Measurements from ENCODE around the gene RTP1.

RTP1 gene

DNA sequence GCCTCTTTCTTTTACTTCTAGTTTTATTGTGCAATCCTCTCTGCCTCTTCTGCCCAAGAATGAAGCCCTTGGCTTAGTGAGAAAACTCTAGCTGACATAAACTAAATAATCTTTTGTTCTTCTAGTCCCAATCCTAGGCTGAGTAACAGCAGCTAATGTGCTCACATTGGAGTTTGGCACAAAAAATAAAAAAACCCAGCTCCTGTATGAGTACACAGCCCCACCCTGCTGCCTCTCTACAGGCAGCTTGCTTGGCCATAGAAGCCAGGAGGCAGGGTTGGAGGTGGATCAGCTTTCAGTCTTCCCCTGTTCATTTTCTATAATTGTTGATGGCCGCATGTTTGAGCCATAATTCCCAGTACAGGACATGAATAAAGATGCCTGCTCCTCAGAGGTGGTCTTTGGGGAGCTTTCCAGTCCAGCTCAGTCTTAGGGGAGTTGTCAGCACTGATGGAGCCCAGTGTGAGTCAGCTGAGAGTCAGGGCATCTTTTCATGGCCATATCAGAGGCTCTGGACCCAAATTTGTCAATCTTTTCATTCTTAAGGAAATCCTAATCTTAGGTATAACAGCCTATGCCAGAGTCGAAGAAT, 46.7 kb downstream of the RTP1 start:
- no peak for ATAC-seq

DNA sequence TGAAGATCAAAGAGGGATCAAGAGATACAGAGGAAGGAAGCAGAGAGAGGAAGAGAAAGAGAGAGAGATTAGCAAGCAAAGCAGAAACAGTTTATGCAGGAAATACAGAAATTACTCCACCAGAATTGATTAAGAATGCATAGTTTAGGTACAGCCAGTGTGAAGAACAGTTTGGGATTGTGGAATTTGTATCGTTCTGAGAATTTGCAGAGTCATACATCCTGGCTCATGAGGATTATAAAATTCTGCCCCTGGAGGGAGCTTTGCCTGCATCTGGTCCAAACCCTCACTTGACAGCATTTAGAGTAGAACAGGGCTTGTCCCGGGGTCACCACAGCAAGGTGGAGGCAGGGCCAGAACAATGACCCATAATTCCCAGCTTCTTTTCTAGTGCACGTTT, 50.1 kb downstream of the RTP1 start:
- ATAC-seq = no peak
